ENCODE results near the gene TTLL13. TPM values are rescaled to one million over a fixed set of nuclear protein-coding genes. Genes with fewer than 3 reads are reported as not detected.
A peak's percentile ranks its signal among the peaks of the same experiment; 100 is the strongest.

Gene TTLL13
- total RNA-seq, 1 experiment from 2014 or later, result 0.18 TPM

DNA sequence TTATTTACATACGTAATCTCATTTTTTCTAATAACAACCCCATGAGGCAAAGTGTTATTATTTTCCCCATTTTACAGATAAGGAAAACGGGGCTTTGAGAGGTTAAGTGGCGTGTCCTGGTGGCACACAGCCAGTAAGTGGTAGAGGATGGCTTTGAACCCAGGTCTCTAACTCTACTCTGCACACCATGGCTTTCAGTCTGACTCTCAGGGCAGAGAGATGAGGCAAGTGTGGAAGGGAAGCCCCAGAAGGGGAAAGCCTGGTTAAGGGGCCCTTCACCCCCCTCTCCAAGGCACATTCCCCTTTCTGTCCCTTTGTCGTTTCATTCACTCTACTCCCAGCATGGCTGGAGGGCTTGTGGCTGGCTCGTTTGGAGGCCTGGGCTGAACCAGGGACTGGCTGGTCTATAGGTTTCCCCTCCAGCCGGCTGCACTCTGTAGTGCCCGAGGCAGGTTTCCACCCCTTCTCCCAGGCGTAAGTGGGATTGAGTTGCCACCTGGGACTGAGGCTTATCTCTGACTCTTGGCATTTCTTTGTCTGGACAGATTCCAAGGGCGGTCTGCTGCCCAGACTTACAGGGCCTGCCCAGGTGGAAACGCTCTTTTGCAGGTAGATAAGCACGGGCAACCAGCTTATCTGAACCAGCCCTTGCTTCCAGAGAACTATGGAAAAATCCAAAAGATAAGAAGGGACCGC, 36.1 kb upstream of the TTLL13 start:
- in situ Hi-C loops (cut with HindIII; ENCODE audit: low pct_unique_long_range_greater_than_20kb, low sequenced_read_pairs), result no loop called here
- DNase-seq (ENCODE audit: low read depth, low spot score), result no peak

- no peak for DNase-seq (ENCODE audit: low read depth, low spot score)
- in situ Hi-C loops (cut with HindIII; ENCODE audit: low pct_unique_long_range_greater_than_20kb, low sequenced_read_pairs), result no loop called here
Observed at GRCh38 chr15:90213818-90214204, 35.5 kb upstream of the TTLL13 start.

- in situ Hi-C loops (cut with HindIII; ENCODE audit: low pct_unique_long_range_greater_than_20kb, low sequenced_read_pairs), result no loop called here
Observed at GRCh38 chr15:90214553-90215196, 34.7 kb upstream of the TTLL13 start.

DNA sequence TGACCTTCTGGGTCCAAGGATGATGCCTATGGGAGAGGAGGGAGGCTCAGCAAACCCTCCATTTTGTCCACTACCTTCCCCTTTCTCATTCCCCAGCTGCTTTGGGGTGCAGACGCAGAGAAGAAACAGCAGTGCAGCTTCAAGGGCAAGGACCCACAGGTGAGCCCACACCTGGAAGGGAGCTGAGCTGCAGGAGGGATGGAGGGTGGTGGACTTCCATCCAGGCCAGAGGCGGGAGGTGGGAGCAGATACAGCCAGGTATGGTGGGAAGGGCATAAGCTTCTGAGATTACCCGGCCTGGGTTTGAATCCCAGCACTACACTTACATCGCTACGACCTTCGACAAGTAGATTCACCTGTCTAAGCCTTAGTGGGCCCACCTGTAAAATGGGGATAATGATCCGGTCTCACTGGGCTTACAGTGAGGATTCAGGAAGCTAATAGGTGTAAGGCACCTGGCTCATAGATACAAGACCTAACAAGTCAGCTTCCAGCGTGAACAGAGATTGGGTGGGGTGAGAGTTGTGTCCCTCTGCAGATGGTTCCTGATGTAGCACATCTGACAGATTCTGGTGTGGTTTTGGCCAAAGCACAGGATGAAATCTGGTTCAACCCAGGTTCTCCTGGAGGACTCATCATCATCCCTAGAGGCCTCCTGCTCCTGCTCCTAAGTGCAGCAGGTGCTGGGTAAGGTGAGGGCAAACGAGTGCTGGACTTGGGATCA, 31.5 kb upstream of the TTLL13 start:
- in situ Hi-C loops (cut with HindIII; ENCODE audit: low pct_unique_long_range_greater_than_20kb, low sequenced_read_pairs), result no loop called here
- no peak for DNase-seq (ENCODE audit: low read depth, low spot score)

More at GRCh38 chr15:90214553-90215196, 34.7 kb upstream of the TTLL13 start:
- peak; percentile 54 for DNase-seq (ENCODE audit: low read depth, low spot score)

GRCh38 chr15:90219421-90220141, 29.8 kb upstream of the TTLL13 start:
- peak; percentile 50 for DNase-seq (ENCODE audit: low read depth, low spot score)
- in situ Hi-C loops (cut with HindIII; ENCODE audit: low pct_unique_long_range_greater_than_20kb, low sequenced_read_pairs), result no loop called here

DNA sequence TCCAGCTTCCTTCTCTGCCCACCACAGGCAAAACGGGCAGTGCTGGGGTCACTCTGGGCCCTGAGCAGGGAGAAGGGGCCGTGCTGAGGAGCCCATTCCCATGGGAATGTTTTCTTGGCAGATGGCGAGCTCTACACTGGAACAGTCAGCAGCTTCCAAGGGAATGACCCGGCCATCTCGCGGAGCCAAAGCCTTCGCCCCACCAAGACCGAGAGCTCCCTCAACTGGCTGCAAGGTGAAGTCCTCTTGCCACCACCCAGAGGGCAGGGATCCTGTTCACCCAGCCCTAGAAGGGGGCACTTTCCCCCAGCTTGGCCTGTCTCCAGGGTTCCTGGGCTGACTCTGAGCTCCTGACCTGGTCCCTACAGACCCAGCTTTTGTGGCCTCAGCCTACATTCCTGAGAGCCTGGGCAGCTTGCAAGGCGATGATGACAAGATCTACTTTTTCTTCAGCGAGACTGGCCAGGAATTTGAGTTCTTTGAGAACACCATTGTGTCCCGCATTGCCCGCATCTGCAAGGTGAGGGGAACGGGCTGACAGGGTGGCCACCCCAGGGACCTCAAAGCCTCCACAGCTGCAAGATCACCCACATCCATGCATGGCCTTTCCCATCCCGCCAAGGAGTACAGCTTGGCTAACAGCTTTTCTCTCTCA, 28.0 kb upstream of the TTLL13 start:
- in situ Hi-C loops (cut with HindIII; ENCODE audit: low pct_unique_long_range_greater_than_20kb, low sequenced_read_pairs), result no loop called here

DNA sequence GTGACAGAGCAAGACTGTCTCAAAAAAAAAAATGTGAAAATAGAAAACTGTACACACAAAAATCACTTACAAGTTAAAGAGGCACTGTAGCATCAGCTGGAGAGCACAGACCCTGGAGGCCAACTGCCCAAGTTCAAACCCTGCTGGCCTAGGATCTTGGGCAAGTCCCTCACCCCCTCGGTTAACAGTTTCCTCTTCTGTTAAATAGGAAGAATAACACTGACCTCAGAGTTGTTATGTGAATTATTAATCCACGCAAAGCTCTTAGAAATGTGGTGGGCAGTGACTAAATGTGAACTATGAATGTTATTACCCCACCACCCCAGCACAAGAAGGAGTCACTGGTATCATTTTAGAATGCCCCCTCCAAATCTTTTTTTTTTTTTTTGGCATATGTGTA, 26.8 kb upstream of the TTLL13 start:
- DNase-seq (ENCODE audit: low read depth, low spot score), result no peak
- in situ Hi-C loops (cut with HindIII; ENCODE audit: low pct_unique_long_range_greater_than_20kb, low sequenced_read_pairs), result no loop called here

More for the DNA sequence above, 28.0 kb upstream of the TTLL13 start:
- DNase-seq (ENCODE audit: low read depth, low spot score), result peak; percentile 88

- DNase-seq (ENCODE audit: low read depth, low spot score), result no peak
- in situ Hi-C loops (cut with HindIII; ENCODE audit: low pct_unique_long_range_greater_than_20kb, low sequenced_read_pairs), result no loop called here
Observed at GRCh38 chr15:90223441-90224165, 25.8 kb upstream of the TTLL13 start.

- no peak for DNase-seq (ENCODE audit: low read depth, low spot score)
Observed at GRCh38 chr15:90225047-90225446, 24.3 kb upstream of the TTLL13 start.

DNA sequence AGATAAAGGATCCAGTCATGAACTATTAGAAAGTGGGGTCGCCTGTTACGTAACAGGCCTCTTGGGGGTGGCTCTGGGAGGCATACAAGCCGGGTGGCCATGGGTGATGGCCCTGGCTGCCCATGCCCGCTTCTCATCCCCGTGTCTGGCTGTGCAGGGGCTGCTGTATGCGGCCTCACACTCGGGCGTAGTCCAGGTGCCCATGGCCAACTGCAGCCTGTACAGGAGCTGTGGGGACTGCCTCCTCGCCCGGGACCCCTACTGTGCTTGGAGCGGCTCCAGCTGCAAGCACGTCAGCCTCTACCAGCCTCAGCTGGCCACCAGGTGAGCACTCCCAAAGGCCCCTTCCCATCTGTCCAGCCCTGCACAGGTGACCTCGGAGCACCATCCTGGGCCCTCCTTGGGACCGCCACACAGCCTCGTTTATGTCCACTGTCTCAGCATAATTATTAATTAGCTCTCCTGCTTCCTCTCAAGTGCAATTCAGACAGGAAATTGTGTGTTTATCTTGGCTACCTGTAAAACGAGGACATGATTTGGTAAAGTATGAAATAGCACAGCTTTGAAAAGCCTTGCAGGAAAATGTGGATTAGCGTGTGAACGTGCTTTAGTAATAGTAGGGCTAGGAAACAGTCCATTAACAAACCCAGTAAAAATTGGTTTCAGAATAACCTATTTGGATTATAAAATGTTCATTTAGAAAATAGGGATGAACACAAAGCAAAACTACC, 23.7 kb upstream of the TTLL13 start:
- no peak for DNase-seq (ENCODE audit: low read depth, low spot score)
- in situ Hi-C loops (cut with HindIII; ENCODE audit: low pct_unique_long_range_greater_than_20kb, low sequenced_read_pairs), result no loop called here

More at GRCh38 chr15:90225047-90225446, 24.3 kb upstream of the TTLL13 start:
- in situ Hi-C loops (cut with HindIII; ENCODE audit: low pct_unique_long_range_greater_than_20kb, low sequenced_read_pairs), result no loop called here

- no peak for DNase-seq (ENCODE audit: low read depth, low spot score)
- in situ Hi-C loops (cut with HindIII; ENCODE audit: low pct_unique_long_range_greater_than_20kb, low sequenced_read_pairs), result no loop called here
Observed at GRCh38 chr15:90227336-90227735, 22.0 kb upstream of the TTLL13 start.

DNA sequence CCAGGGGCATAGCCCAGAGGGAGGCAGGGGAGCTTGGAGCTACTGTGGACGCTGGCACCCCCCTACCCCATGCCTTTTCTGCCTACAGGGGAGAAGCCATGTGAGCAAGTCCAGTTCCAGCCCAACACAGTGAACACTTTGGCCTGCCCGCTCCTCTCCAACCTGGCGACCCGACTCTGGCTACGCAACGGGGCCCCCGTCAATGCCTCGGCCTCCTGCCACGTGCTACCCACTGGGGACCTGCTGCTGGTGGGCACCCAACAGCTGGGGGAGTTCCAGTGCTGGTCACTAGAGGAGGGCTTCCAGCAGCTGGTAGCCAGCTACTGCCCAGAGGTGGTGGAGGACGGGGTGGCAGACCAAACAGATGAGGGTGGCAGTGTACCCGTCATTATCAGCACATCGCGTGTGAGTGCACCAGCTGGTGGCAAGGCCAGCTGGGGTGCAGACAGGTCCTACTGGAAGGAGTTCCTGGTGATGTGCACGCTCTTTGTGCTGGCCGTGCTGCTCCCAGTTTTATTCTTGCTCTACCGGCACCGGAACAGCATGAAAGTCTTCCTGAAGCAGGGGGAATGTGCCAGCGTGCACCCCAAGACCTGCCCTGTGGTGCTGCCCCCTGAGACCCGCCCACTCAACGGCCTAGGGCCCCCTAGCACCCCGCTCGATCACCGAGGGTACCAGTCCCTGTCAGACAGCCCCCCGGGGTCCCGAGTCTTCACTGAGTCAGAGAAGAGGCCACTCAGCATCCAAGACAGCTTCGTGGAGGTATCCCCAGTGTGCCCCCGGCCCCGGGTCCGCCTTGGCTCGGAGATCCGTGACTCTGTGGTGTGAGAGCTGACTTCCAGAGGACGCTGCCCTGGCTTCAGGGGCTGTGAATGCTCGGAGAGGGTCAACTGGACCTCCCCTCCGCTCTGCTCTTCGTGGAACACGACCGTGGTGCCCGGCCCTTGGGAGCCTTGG, 21.3 kb upstream of the TTLL13 start:
- DNase-seq (ENCODE audit: low read depth, low spot score), result no peak
- in situ Hi-C loops (cut with HindIII; ENCODE audit: low pct_unique_long_range_greater_than_20kb, low sequenced_read_pairs), result no loop called here

GRCh38 chr15:90228960-90229359, 20.4 kb upstream of the TTLL13 start:
- in situ Hi-C loops (cut with HindIII; ENCODE audit: low pct_unique_long_range_greater_than_20kb, low sequenced_read_pairs), result no loop called here

GRCh38 chr15:90230071-90230494, 19.3 kb upstream of the TTLL13 start:
- in situ Hi-C loops (cut with HindIII; ENCODE audit: low pct_unique_long_range_greater_than_20kb, low sequenced_read_pairs), result no loop called here
- no peak for DNase-seq (ENCODE audit: low read depth, low spot score)

More at GRCh38 chr15:90228960-90229359, 20.4 kb upstream of the TTLL13 start:
- no peak for DNase-seq (ENCODE audit: low read depth, low spot score)

DNA sequence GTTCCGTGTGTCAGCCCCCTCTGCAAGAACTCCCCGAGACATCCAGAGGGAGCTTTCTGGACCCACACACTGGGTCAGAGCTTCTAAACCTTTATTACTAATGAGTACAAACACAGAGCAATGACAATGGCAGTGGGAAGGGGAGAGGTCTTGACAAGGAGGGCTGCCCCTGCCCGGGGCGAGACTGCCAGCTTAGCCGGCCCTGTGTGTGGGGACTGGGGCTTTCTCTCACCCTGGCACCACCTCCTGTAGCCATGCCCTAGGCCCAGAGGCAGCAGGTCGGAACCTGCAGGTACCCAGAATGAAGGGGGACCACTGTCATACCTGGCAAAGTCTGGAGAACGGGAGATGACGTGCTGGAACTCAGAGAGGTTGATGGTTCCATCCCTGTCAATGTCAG, 18.7 kb upstream of the TTLL13 start:
- DNase-seq (ENCODE audit: low read depth, low spot score), result no peak
- in situ Hi-C loops (cut with HindIII; ENCODE audit: low pct_unique_long_range_greater_than_20kb, low sequenced_read_pairs), result no loop called here
